ENCODE results near the gene PBXIP1. TPM values are rescaled to one million over a fixed set of nuclear protein-coding genes. Genes with fewer than 3 reads are reported as not detected.
A peak's percentile ranks its signal among the peaks of the same experiment; 100 is the strongest.

PBXIP1 gene
- total and polyA plus RNA-seq, 2 of the 13 experiments (the other 11 are each of a cell fraction or from before 2014, with no cell fraction given): 16.3 to 31.9 TPM

- TF ChIP-seq, protein P1, sequence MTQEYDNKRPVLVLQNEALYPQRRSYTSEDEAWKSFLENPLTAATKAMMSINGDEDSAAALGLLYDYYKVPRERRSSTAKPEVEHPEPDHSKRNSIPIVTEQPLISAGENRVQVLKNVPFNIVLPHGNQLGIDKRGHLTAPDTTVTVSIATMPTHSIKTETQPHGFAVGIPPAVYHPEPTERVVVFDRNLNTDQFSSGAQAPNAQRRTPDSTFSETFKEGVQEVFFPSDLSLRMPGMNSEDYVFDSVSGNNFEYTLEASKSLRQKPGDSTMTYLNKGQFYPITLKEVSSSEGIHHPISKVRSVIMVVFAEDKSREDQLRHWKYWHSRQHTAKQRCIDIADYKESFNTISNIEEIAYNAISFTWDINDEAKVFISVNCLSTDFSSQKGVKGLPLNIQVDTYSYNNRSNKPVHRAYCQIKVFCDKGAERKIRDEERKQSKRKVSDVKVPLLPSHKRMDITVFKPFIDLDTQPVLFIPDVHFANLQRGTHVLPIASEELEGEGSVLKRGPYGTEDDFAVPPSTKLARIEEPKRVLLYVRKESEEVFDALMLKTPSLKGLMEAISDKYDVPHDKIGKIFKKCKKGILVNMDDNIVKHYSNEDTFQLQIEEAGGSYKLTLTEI (CRISPR knock-in tag; conservative IDR thresholded peaks at IDR 0.05): no peak
- no peak for TF ChIP-seq BRCA1 (CRISPR knock-in tag; IDR thresholded peaks at IDR 0.05)
- TF ChIP-seq ZNF547 (CRISPR knock-in tag; IDR thresholded peaks at IDR 0.05): no peak
These were observed 45.5 kb upstream of the PBXIP1 start (continued) for GRCh38 chr1:155001425-155001674.

- no TSS peak for BruUV-seq (replicated peaks)
- Histone ChIP-seq H3K9ac (ENCODE audit: insufficient read depth, low read depth, low read length) (peak overlapping the region; percentile 83), H2AFZ (ENCODE audit: low read length) (no peak overlapping the region), H3K4me3 (replicated peaks in 1 of 3; ENCODE audit: insufficient read depth in 1 of 3, low read depth in 2 of 3, low read length in 3 of 3) (peak overlapping the region; percentile 70 to 86 (median 84)), H3K4me2 (ENCODE audit: low read depth, low read length) (peak overlapping the region; percentile 100), H3K27me3 (ENCODE audit: control insufficient read depth in 1 of 2, insufficient read depth in 2 of 2, low read length in 2 of 2) (no peaks in the 10 kb centered on the region; a peak in 1 of 5 replicates), H4K20me1 (ENCODE audit: insufficient read depth, low read length) (no peaks in the 10 kb centered on the region), H3K9me3 (ENCODE audit: low read length) (no peaks in the 10 kb centered on the region), H3K79me2 (ENCODE audit: insufficient read depth, low read length) (peaks cover 20% of the 10 kb centered on the region), H3K27ac (ENCODE audit: extremely low read length, insufficient read depth, low read length) (peak overlapping the region; percentile 97), H3K36me3 (replicated peaks in 1 of 2; ENCODE audit: control insufficient read depth in 1 of 2, insufficient read depth in 2 of 2, low read length in 2 of 2) (no peaks in the 10 kb centered on the region), H3K4me1 (ENCODE audit: insufficient read depth, low read length) (peaks cover 37% of the 10 kb centered on the region)
- ChIA-PET CTCF (ENCODE audit: low intra/inter-chr PET ratio, low total read pairs) (interaction anchor here (1.8 to 6.8 kb wide), 2 partner anchors 17 to 83 kb away, joined by 4 to 54 read pairs; no protein-coding TSS in a partner anchor), POLR2A (interaction anchor here (0.6 to 6.7 kb wide), 27 partner anchors 7 to 441 kb away, joined by 3 to 90 read pairs (median 6); partner anchors contain the start of genes ADAM15, FLAD1, LENEP and PBXIP1)
- FAIRE-seq: peak; percentile 70
- peak; percentile 68 for ATAC-seq
- intact Hi-C loops (cut with micrococcal nuclease; ENCODE audit: unreplicated experiment) (loop anchor here (1.0 to 5.0 kb wide), 4 partner anchors 16 to 444 kb away; partner anchors contain the start of genes PYGO2 and UBE2Q1), in situ Hi-C loops (cut with HindIII; ENCODE audit: extremely low pct_ligation_motif_present, low pct_unique_long_range_greater_than_20kb) (no loop called here)
- WGBS (ENCODE audit: low lambda C conversion rate): 0% methylated on average over 8 of the region's 43 CpGs
- DNase-seq (ENCODE audit: low spot score): peak; percentile 93
- peak; percentile 82 for TF ChIP-seq RBM39 (IDR thresholded peaks at IDR 0.05; ENCODE audit: low read depth, low read length, poor library complexity, severe bottlenecking)
- TF ChIP-seq RORA (CRISPR knock-in tag; IDR thresholded peaks at IDR 0.05): no peak
- peak; percentile 33 for TF ChIP-seq CBX1 (IDR thresholded peaks at IDR 0.05; ENCODE audit: low read depth)
- TF ChIP-seq KAT2B (IDR thresholded peaks at IDR 0.05; ENCODE audit: borderline replicate concordance, low read depth, low read length): no peak
- TF ChIP-seq POLR2A (IDR thresholded peaks at IDR 0.05; ENCODE audit: insufficient read depth in 1 of 2, low read depth in 2 of 2, low read length in 2 of 2): peak; percentile 65 to 72
- no peak for TF ChIP-seq CBX2 (IDR thresholded peaks at IDR 0.05; ENCODE audit: low read depth, low read length)
- TF ChIP-seq CBX2 (CRISPR knock-in tag; IDR thresholded peaks at IDR 0.05; ENCODE audit: low read depth): no peak; the same call in 1 of the 2 replicates
- TF ChIP-seq ZNF780A (CRISPR knock-in tag; IDR thresholded peaks at IDR 0.05): no peak
- peak; percentile 70 for TF ChIP-seq ZFY (CRISPR knock-in tag; IDR thresholded peaks at IDR 0.05)
- TF ChIP-seq PAX8 (CRISPR knock-in tag; IDR thresholded peaks at IDR 0.05; ENCODE audit: borderline replicate concordance): 0 out of 2 replicates have a peak, but pooled peaks have one; percentile 14
- TF ChIP-seq, protein P2, sequence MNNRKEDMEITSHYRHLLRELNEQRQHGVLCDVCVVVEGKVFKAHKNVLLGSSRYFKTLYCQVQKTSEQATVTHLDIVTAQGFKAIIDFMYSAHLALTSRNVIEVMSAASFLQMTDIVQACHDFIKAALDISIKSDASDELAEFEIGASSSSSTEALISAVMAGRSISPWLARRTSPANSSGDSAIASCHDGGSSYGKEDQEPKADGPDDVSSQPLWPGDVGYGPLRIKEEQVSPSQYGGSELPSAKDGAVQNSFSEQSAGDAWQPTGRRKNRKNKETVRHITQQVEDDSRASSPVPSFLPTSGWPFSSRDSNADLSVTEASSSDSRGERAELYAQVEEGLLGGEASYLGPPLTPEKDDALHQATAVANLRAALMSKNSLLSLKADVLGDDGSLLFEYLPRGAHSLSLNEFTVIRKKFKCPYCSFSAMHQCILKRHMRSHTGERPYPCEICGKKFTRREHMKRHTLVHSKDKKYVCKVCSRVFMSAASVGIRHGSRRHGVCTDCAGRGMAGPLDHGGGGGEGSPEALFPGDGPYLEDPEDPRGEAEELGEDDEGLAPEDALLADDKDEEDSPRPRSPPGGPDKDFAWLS (CRISPR knock-in tag; IDR thresholded peaks at IDR 0.05; ENCODE audit: borderline replicate concordance): peak; percentile 98
- TF ChIP-seq RFX1 (IDR thresholded peaks at IDR 0.05): no peak
- no peak for TF ChIP-seq ZNF30 (CRISPR knock-in tag; IDR thresholded peaks at IDR 0.05)
- peak; percentile 45 for TF ChIP-seq MNT (IDR thresholded peaks at IDR 0.05)
These were observed 45.0 kb upstream of the PBXIP1 start for GRCh38 chr1:155000726-155001424.
